Stimulated activated CD4-positive, alpha-beta T cell treated with anti-CD3 and anti-CD28 coated beads, Interleukin-4, amount 100 ng/mL, for 48 hours (primary cell): ENCODE data around the gene TBRG4.
"Not testable (repeated sequence)": the region's sequence is repeated elsewhere in the genome, so short reads cannot be mapped to it uniquely, and the experiment has no call there.

ENCODE experiments used
- DNase-seq, 2 donors: peaks; one replicate each; pipeline ENCODE4 v3.0.0-alpha.2; 2020; ENCODE audit warnings: low read depth in 2 of 2

TBRG4 gene

DNA sequence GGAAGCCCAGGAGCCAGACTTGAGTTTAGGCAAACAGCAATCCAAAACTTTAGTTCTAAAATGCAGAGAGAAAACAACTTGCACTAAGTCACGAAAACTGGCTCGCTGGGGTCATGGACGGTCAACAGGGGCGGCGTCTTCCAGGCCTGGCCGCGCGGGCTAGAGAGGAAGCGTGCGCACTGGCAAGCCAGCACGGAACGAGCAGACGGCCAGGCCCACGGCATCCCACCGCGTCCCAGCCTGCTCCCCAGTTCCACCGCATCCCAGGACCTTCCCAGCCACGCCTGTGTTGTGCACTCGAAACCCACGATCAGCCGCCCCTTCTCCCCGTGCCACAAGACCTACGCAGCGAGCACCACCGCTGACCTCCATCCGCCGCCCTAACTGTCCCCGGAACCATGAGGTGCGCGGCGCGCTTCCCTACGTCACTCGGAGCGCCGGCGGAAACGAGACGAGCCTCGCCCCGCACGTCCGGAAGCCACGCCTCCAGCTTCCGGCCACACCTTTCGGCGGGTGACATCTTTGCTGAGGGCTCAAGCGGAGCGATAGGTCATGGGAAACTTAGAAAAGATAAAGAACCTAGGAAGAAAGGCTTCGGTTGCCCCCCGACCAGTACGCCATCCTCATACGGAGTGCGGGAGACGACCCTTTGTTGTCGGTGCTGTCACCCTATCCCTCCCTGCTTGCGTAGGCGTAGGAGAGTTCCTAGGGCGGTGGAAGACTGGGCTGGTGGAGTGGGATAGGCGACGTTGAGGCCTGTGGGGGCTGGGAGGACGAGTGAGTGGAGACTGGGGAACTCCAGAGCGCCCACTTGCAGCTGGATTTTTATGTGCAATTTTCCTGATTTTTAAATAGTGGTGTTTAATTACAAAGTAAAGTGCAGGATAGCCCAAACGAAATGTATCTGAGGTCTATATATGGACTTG lies at the start of gene TBRG4:
TBRG4 (minus strand) TSS at position 400 of the 926 bp plus-strand sequence. CDS start 2,460 bp downstream, outside the sequence.
- DNase-seq, result peak; percentile 89 to 94

DNA sequence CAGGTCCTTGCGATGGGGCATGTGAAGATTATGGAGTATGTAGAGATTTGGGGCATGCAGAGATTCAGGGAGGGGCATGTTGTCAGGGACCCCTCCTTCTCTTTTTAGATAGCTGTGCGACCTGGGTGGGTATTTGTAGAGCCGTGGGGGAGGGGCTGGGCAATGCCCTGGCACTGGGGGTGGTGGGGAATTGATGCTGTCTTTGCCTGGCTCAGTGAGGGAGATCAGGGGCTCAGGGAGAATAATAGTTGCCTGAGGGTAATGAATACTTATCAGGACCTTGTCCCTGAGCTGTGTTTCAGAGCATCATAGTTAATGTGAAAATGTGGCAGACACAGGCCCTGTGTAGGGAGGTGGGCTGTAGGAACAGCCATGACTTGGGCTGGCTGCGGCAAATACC lies 49.6 kb upstream of the TBRG4 start:
- DNase-seq, result no peak

DNA sequence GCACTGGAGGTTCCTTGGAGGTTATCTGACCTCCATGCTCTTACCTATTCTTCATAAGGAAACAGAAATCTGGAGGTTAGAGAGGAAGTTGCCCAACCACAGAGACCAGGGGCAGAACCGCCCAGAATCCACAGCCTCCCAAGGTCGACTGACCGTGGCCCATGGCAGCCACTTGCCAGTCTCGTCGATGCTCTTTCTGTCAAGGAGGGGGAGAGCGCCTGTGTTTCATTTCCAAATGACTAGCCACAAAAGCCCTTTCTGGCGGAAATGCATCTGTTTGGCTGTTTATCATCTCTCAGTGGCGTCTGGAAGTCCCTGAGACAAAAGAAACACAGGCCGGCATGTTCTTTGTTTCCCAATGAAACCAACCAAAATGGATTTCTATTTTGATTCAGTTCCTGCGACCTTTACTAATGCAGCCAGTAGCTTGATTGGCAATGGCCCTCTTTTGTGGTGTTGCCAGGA lies 49.0 kb upstream of the TBRG4 start:
- no peak for DNase-seq

DNA sequence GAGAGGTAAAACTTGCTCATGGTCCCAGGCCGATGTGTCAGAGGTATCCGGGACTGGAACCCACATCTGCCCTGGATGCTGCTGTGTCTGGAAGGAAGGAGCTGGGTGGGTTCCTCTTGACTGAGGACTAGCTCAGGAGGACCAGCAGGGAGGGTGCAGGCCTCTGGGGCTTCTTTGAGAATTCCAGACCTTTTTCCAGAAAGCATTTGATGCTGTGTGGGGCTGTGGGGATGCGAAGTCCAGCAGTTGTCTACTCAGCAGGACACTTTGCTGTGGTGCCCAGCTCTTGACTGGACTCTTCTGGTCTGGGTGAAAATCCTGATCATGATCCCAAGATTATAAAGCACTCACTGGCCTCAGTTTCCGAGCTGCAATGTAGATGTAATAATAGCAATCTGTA lies 47.8 kb upstream of the TBRG4 start:
- no peak for DNase-seq

DNA sequence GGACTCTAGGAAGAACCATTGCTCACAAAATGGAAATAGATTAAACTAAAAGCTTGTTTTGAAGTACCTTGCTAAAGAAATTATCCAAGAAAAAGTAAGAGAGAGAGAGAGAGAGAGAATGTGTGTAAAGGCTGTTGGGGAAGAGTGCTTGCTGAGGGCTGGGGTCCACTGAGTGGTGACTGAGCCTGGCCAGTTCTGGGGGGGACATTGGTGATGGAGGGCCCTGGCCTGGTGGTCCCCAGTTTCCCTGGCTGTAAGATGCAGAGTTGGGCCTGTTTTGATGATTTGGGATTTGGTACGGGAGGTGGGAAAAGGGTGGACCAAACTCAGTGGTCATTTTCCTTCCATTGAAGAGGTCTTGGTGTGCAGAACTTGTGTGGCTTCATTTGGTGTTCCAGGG lies 47.0 kb upstream of the TBRG4 start:
- DNase-seq, result no peak

DNA sequence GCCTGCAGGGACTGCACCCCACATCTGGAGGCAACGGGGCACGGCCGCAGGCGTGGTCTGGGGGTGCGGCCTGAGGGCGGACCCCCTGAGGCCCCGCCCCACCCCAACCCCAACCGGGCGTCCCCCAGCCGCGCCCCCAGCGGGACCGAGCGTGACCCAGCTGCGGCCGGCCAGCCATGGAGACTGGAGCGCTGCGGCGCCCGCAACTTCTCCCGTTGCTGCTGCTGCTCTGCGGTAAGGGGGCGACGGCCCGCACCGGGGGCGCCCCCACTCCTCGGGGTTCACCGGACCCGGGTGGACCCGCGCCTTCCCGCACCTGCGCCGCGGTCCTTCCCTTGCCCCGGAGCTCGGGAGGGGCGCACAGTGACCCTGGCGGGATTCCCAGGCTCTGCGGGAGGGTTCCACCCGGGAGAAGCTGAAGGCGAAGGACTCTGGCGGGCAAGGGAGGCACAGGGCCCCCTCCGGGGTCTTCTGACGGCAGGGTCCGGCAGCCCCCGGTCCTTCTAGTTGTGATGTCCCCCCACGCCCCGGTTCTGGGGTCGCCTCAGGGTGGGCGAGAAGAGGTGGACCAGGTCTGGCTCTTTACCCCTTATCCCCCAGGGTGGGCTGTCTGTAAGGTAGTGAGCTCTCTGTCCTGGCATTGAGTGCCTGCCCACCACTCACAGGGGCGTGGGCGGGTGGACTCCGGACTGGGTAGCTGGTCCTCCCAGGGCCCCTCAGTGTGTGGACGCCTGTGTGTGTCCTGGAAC lies 46.3 kb upstream of the TBRG4 start, which contains the start of gene RAMP3:
RAMP3 (plus strand) TSS at position 139 of the 749 bp plus-strand sequence; CDS start at position 177, 38 bp downstream.
- no peak for DNase-seq

DNA sequence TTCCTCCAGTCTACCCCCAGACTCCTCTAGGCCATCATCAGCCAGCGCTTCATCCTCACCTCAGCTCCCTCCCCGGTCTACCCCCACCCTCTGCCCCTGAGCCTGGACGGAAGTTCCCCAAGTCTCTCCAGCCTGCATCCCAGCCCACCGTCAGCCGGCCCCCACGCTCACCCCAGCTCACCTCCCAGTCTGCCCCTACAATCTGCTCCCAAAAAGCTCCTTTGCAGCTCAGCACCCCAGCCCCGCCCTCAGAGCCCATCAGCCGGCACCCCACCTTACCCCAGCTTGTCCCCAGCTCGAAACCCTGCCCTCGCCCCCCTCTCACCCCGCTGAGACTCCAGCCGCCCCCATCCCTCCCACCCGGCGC lies 45.8 kb upstream of the TBRG4 start:
- DNase-seq, result no peak

DNA sequence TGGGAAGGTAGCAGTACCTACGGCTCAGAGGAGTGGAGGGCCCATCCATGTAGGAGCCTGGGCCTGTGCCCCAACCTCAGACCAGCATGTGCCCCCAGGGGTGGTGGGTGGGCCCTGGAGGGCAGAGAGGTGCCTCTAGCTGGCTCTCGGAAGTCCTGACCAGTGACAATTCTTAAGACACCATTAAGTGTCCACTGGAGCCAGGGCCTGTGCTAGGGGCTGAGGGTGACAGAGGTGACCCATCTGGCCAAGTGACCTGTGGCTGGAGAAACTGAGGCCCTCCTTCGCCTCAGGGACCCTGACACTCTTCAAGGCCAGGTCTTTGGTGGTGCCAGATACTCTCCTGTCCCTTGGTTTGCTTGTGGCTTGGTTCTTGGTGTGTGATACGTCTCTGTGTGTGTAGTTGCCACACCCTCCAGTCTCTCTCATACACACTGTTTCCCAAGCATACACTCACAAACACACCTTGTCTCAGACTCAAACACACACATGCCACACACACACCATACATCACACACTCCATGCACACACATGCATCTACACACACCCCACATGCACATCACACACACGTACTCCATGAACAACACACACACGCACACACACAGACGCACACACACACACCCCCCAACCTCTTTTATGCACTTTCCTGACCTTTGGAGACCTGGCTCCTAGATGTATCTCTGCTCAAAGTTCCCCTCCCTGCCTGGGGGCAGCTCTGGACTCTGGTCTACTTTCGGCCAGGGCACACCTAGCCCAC lies 45.2 kb upstream of the TBRG4 start:
- DNase-seq, result no peak

DNA sequence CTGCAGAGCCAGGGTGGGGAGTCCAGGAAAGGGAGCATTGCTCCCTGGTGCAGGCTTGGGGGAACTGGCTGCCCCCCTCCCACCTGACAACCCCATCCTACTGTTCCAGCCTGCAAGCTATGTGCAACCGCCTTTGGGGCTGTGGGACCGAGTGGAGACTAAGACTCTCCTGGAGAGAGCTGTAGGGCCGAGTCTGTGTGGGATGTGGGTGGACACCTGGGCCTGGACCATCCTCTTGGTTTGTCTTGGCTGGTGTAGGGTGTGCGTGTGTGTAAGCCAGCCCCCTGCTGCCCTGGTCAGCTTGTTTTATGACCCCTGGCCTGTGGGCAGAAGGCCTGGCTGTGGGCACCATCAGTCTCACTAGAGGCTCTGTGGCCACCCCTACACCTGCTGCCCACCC lies 44.4 kb upstream of the TBRG4 start:
- DNase-seq, result no peak

DNA sequence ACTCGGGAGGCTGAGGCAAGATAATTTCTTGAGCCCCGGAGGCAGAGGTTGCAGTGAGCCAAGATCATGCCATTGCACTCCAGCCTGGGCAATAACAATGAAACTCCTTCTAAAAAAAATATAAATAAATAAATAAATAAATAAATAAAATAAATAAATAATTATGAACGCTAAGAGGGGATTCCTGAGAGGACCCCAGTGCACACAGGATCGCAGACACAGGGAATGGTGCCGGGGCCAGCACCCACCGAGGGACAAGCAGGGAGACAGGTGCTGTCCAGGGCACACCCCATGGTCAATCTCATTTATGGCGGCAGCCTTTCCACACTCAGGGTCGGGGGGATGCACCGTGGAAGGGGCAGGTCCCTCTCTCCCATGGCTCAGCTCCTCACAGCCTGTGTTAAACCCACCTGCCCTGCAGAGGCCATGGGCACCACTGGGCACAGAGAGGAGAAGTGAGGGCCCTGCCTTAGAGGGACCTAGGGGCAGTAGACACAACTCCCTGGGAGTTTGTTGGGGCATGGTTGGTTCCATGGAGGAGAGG lies 43.9 kb upstream of the TBRG4 start:
- DNase-seq, result no peak

DNA sequence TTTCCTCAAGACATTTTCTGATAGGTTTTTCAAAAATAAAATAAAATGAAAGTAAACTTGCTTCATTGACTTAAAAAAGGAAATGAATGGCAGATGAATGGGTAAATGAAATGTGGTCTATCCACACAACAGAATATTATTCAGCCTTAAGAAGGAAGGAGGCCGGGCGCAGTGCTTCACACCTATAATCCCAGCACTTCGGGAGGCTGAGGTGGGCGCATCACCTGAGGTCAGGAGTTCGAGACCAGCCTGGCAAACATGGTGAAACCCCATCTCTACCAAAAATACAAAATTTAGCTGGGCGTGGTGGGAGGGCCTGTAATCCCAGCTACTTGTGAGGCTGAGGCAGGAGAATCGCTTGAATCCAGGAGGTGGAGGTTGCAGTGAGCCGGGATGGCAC lies 42.4 kb upstream of the TBRG4 start:
- not testable (repeated sequence) for DNase-seq

DNA sequence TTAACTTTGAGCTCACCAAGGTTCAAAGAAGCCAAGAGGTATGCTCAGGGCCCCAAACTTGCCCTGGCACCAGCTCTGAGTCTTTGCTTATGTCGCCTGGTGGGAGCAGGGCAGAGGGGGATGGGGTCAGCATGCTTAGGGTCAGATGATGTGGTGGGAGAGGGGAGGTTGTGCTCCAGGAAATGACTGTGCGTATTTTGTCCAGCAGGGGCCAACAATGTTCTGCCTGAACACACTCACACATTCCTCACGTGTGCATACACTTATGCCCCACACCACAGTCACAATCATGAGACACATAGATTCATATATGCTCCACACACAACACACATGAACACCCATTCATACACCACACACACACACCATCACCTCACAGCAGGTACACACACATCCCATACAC lies 41.7 kb upstream of the TBRG4 start:
- no peak for DNase-seq

DNA sequence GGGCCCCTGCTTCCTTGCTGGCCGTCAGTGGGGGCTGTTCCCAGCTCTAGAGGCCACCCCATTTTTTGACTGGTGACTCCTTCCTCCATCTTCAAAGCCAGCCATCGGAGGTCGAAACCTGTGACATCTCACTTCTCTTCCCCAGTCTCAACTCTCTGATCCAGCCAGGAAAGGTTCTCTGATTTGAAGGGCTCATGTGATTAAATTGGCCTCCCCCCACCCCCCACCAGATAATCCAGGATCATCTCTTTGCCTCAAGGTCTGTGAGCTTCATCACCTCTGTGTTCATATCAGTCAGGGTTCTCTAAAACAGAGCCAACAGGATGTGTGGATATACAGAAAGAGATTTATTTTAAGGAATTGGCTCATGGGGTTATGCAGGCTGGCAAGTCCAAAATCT lies 40.5 kb upstream of the TBRG4 start:
- no peak for DNase-seq

DNA sequence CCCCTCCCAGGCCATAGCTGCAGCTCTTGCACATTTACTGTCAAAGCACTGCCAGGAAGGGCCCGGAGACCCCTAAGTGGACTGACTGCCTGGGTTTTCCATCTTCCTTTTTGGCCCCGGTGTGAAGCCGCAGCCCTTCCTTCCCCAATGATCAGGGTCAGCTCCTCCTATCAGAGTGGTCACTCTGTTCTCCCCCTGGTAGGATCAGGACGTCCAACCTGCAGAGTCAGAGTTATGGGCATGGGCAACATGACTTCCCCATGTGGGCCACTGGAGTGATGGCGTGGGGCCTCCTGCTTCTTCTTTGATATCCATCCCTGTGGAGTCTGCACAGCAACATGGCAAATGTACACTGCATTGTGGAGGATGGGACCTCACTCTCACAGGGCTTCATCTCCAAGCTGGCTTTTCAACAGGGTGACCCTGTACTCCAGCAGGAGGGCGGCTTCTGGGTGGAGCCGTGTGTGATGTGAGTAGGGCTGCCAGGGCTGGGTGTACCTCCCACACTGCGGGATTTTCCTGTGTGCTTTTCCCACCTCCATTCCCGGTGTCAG lies 39.7 kb upstream of the TBRG4 start:
- DNase-seq, result no peak

DNA sequence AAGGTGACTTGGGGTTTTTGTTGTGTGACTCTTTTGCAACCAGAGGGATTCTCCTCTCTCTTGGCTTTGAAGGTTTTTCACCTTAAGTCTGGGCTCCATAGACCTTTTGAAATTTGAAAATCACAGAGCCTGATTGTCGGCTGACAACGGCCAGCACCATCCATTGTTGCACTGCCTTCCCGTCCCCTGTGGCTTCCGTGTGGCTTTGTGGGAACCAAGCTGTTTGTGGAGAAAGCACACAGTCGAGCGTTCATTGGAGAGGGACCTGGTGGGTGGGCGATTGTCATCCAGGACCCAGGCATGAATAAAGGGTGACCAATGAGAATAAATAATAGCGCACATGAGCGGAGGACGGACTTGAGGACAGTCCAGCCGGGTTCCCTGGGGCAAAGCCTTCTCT lies 38.7 kb upstream of the TBRG4 start:
- no peak for DNase-seq

DNA sequence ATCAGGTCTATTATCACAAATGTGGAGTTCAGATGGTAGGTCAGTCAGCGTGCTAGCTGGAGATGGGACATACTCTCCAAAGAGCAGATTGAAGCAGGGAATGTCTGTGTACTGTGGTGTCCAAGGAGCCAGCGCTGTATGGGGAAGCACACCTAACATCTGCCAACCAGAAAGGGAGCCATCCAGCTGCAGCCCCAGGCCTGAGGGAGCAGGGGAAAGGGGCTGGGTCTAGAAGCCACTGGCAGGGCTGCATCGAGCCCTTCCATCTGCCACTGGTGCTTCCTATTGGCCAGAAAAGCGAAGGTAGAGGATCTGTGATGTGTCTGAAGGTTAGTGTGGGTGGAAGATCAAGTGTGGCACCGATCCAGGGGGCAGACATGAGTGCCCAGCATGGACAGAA lies 38.1 kb upstream of the TBRG4 start:
- DNase-seq, result no peak

DNA sequence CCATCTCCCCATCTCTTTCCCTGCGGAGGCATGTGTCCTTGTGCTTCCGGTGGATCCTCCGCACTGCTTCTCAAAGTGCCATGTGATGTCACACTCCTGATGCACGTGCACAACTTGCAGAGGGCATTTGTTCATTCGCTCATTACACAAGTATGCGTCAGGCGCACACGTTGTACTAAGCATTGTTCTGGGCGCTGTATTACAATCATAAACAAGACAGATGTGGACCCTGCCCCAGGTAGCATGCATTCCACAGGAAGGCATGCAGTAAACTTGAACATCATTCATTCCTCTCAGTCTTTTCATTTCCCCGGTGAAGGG lies 37.1 kb upstream of the TBRG4 start:
- no peak for DNase-seq

DNA sequence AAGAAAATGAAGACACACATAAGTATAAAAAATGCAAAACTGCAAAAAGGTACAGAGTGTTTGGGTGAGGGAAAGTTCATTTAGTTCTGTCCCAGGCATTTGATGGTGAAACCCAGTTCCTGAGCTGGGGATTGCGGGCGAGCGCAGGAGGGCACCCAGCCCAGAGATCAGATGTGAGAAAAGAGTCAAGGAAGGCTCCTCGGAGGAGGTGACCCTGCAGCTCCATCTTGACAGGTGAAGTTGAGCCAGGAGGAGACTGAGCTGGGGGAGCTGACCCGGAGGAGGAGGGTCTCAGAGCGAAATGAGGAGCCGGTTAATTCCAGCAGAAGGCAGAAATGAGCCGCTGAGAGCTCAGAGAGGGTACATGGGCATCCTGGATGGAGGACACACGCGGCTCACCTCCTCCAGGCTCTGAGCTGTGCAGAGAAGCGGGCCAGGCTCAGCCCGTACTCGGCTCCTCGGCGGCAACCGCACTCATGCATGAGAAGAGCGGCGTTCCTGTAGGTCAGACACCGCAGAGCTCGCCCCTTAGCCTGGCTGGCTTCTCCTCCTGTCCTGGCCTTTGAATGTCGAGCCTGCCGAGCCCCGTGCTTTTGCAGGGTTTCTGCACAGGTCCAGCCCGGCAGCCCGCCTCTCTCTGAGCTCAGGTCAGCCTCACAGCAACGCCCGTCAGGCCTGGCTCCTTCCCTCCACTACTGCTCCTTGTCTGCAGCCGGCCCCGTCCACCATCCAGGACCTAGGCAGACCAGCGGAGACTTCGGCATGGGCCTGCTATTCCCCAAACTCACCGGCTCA lies 36.6 kb upstream of the TBRG4 start:
- no peak for DNase-seq

DNA sequence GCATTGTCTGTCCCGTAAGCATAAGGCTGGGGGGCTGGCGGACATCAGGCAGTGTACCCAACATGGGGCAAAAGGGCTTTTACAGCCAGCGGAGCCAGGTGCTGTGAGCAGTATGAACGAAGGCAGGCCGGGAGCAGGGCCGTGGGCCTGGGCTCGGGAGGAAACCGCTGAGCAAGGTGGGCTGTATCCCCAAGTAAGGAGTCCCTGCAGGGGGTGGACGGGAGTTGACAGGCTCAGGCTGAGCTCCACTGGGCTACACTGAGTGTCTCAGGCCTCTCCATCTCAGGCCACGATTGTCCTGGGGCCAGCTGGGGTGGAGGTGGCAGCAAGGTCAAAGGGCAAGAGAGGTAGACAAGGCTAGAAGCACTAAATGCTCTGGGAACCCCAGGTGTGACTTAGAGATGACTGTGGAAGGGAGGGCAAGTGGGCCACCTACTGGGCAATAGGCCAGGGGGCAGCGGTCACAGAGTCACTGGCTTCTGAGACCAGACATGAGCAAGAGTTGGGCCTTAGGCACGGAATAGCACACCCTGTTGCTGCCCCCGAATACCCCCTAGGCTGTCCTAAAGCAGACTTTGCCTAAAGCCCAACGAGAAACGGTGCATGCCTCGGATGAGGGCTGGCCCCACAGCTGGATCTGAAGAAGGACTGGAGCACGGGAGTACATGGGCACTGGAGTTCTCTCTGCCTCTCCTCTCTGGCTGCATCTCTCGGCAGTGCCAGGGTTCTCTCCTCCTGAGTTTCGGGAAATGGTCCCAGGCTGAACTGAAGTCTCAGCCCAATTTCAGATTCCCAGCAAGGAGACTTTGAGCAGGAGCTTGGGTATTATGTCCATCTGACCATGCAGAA lies 35.3 kb upstream of the TBRG4 start:
- DNase-seq, result no peak

DNA sequence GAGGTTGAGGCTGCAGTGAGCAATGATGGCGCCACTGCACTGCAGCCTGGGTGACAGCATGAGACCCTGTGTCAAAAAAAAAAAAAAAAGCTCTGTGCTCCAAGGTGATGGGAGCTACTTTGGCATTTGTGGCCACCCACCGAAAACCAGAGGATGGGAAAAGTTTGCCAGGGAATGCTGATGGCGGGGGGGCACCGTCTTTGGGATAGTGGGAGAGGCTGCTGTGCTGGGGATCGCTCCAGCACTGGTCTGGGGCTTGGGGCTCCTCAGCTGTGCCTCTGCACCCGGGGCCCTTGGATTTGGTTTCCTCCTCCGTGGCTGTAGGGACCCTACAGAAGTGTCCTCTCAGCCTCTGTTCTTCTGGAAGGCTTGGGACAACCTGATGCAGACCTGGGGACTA lies 34.4 kb upstream of the TBRG4 start:
- no peak for DNase-seq
